ENCODE results near the gene MXRA8. TPM values are rescaled to one million over a fixed set of nuclear protein-coding genes. Genes with fewer than 3 reads are reported as not detected.

MXRA8 gene
- total RNA-seq, 1 experiment from 2014 or later = 192 TPM

DNA sequence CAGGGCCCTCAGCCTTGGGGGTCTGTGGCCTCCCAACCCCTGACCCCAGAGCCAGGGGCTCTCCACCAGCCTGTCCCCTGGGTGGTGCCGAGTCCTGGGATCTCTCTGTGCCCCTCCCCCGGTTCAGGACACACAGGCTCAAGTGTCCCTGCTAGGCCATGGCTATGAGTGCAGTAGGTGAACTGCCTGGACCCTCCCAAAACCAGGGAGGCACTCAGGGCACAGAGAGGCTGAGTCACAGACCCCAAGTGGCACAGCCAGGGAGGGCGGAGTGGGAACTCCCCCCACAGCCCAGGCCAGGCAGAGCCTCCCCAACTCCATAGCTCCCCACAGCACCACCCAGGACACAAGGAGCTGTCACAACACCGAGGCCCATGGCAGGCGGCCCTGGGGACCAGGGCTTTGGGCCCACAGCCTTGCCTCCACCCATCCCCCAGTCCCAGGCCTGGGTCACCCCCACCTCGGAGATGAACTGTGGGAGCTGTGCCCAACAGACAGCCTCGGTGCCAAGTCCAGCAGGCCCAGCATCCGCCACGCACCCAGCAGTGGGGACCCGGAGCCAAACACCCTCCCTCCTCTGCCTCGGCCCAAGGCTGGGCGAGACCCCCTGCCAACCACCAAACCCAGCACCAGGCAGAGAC is 12.4 kb downstream of the MXRA8 start:
- H3K4me1 ChIP-seq (replicated peaks) = peaks cover 59% of the 10 kb centered on the region
- peak overlapping the region; percentile 68 for H3K27ac ChIP-seq
- H3K27me3 ChIP-seq (replicated peaks) = no peaks in the 10 kb centered on the region
- DNase-seq (ENCODE audit: low read depth in 1 of 2, low spot score in 2 of 2) = no peak
- H3K9me3 ChIP-seq (replicated peaks) = no peaks in the 10 kb centered on the region
- H3K4me3 ChIP-seq = peak overlapping the region; percentile 8
- H3K36me3 ChIP-seq = peaks cover 50% of the 10 kb centered on the region

DNA sequence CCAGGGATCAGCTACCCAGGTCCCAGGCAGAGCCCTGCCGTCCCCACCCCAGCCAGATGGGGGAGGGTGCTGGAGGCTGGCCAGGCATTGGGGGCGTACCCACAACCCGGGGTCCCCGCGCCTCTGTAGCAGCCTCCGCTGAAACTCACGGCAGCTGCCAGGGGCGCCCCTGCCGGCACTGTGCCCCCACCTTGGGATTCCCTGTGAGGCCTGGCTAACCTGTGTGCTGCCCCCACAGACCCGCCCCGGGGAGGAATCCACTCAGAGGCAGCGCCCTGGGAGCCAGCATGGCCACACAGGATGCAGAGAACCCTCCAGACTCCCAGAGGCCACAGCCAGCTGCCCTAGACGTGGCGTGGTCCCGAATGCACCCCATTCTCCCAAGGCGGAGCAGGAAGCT is 13.0 kb downstream of the MXRA8 start:
- peak overlapping the region; percentile 68 for H3K27ac ChIP-seq
- peak overlapping the region; percentile 8 for H3K4me3 ChIP-seq

GRCh38 chr1:1344655-1345361 is 13.5 kb downstream of the MXRA8 start:
- Histone ChIP-seq H3K27ac (peak overlapping the region; percentile 68), H3K27me3 (replicated peaks) (no peaks in the 10 kb centered on the region), H3K9me3 (replicated peaks) (no peaks in the 10 kb centered on the region), H3K36me3 (peaks cover 61% of the 10 kb centered on the region), H3K4me3 (peak overlapping the region; percentile 8), H3K4me1 (replicated peaks) (peaks cover 59% of the 10 kb centered on the region)
- DNase-seq (ENCODE audit: low read depth in 1 of 2, low spot score in 2 of 2) = peak; percentile 96 to 99

More for the DNA sequence above, 13.0 kb downstream of the MXRA8 start:
- peaks cover 59% of the 10 kb centered on the region for H3K4me1 ChIP-seq (replicated peaks)
- DNase-seq (ENCODE audit: low read depth in 1 of 2, low spot score in 2 of 2) = peak in 1 of 2 experiments; percentile 91
- H3K36me3 ChIP-seq = peaks cover 56% of the 10 kb centered on the region
- H3K9me3 ChIP-seq (replicated peaks) = no peaks in the 10 kb centered on the region
- H3K27me3 ChIP-seq (replicated peaks) = no peaks in the 10 kb centered on the region

DNA sequence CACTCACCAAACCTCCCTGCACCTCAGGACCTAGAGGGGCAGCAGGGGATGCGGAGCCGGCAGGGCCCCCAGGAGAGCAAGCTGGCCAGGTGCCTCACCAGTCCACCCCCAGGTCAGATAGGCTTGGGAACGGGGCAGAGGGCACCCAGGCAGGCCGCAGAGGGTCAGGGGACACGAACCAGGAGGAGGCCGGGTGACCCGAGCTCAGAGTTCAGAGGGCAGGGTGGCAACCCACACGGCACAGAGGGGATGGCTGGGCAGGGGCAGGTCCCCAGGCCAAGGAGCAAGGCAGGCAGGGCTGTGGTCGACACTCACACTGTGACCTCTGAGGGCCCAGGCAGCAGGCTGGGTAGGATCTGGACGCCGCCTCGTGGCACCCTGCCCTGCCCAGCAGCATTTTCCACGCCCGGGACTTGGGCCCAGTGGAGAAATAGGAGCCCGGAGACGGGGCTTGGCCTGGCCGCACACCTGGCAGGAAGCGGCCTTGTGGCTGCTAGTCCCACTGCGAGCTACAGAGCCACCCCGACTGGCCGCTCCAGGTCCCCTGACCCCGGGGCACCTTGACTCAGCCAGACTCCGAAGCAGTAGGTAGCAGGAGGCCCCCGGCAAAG is 14.4 kb downstream of the MXRA8 start:
- DNase-seq (ENCODE audit: low read depth in 1 of 2, low spot score in 2 of 2) = no peak
- H3K27ac ChIP-seq = peak overlapping the region; percentile 68
- H3K4me3 ChIP-seq = no peak overlapping the region
- no peaks in the 10 kb centered on the region for H3K9me3 ChIP-seq (replicated peaks)
- H3K4me1 ChIP-seq (replicated peaks) = peaks cover 56% of the 10 kb centered on the region
- H3K36me3 ChIP-seq = peaks cover 61% of the 10 kb centered on the region
- H3K27me3 ChIP-seq (replicated peaks) = no peaks in the 10 kb centered on the region

DNA sequence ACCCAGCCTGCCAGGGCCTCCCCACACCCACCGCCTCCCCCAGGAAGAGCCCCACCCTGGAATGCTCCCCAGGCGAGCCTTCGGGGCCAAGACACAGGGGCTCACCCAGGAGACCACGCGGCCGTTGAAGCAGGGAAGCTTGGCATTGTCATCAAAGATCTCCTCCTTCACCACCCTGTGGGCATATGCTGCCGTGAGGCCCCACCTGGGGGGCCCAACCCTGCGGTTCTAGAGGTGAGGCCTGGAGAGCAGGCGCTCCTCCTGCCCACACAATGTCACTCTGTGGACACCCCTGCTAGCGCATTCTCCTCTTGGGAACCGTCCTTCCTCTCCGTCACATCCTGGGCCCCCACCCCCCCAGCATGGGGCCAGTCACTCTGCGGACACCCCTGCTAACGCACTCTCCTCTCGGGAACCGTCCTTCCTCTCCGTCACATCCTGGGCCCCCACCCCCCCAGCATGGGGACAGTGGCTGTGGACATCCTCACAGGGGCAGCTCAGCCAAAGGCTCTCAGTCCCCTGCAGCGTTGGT is 15.7 kb downstream of the MXRA8 start:
- DNase-seq (ENCODE audit: low read depth in 1 of 2, low spot score in 2 of 2) = no peak
- Histone ChIP-seq H3K9me3 (replicated peaks) (no peaks in the 10 kb centered on the region), H3K4me3 (no peak overlapping the region)

DNA sequence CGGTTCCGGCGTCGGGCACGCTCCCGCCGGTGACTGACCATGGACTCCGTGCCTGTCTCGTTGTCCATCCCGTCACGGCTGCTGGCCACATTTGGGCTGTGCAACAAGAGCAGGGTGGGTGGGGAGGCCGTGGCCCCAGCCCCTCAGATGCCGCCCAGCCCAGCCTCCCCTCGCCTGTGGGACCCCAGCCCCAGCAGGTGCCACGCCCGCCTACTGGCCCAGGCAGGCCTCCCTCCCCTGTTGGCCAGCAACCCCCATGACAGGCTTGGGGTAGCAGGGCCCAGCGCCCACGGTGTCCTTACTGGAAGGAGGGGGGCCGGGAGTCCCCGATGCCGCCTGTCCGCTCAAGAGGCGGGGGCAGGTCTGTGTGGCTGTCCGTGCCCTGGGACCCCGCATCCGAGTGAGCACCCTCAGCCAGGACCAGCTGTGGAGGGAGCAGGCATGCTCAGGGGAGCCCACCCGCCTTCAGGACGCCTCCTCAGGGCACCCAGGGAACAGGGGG is 16.2 kb downstream of the MXRA8 start:
- H3K4me1 ChIP-seq (replicated peaks) = peaks cover 39% of the 10 kb centered on the region
- H3K27me3 ChIP-seq (replicated peaks) = no peaks in the 10 kb centered on the region
- H3K9me3 ChIP-seq (replicated peaks) = no peaks in the 10 kb centered on the region
- H3K36me3 ChIP-seq = peaks cover 60% of the 10 kb centered on the region
- H3K4me3 ChIP-seq = no peak overlapping the region
- DNase-seq (ENCODE audit: low read depth in 1 of 2, low spot score in 2 of 2) = no peak
- no peak overlapping the region for H3K27ac ChIP-seq

More for the DNA sequence above, 15.7 kb downstream of the MXRA8 start:
- Histone ChIP-seq H3K27me3 (replicated peaks) (no peaks in the 10 kb centered on the region), H3K36me3 (peaks cover 57% of the 10 kb centered on the region), H3K27ac (no peak overlapping the region), H3K4me1 (replicated peaks) (peaks cover 44% of the 10 kb centered on the region)

DNA sequence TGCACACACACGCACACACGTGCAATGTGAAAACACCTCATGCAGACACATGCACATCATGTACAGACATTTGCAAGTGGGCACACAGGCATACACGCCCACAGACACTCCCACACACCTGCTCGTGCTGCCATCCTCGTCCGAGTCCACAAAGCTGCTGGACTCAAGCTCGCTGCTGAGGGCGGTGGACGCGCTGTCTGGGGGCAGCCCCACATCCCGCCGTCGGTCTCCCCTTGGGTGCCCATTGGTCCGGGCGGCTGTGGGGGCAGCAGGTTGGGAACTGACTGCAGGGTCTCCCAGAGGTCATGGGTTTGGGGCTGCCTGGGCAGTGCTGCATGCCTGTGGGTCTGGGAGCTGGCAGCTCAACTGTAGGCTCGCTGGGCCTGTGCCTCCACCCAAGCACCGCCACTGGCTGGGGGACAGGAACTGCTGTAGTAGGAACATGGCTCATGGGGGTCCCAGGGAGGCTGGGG is 16.8 kb downstream of the MXRA8 start:
- no peaks in the 10 kb centered on the region for H3K27me3 ChIP-seq (replicated peaks)
- peaks cover 34% of the 10 kb centered on the region for H3K4me1 ChIP-seq (replicated peaks)
- H3K27ac ChIP-seq = no peak overlapping the region
- no peak for DNase-seq (ENCODE audit: low read depth in 1 of 2, low spot score in 2 of 2)
- no peak overlapping the region for H3K4me3 ChIP-seq
- peaks cover 64% of the 10 kb centered on the region for H3K36me3 ChIP-seq
- H3K9me3 ChIP-seq (replicated peaks) = no peaks in the 10 kb centered on the region

DNA sequence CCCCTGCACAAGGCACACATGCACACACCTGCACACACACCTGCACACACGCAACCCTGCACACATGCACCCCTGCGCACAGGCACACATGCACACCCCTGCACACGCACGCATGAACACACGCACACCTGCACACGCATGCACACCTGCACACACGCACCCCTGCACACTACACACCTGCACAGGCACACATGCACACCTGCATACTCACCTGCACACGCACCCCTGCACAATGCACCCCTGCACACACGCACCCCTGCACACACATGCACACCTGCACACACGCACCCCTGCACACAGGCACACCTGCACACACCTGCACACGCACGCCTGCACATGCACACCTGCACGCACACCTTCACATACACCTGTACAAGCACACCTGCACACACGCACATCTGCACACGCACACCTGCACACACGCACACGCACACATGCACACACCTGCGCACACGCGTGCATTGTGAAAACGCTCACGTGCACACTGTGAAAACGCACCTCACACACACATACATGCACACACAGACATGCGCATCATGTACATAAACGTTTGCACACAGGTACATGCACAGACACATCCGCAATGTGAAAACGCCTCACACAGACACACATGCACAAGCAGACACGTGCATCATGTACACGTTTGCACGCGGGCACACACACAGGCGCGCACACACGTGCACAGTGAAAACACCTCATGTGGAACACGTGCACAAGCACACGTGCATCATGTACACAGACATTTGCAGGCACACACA is 17.4 kb downstream of the MXRA8 start:
- DNase-seq (ENCODE audit: low read depth in 1 of 2, low spot score in 2 of 2) = no peak
- no peaks in the 10 kb centered on the region for H3K27me3 ChIP-seq (replicated peaks)
- H3K9me3 ChIP-seq (replicated peaks) = no peaks in the 10 kb centered on the region
- H3K4me3 ChIP-seq = no peak overlapping the region
- peaks cover 62% of the 10 kb centered on the region for H3K36me3 ChIP-seq
- H3K27ac ChIP-seq = no peak overlapping the region
- H3K4me1 ChIP-seq (replicated peaks) = peaks cover 27% of the 10 kb centered on the region

GRCh38 chr1:1340185-1340584 is 18.2 kb downstream of the MXRA8 start:
- Histone ChIP-seq H3K9me3 (replicated peaks) (no peaks in the 10 kb centered on the region), H3K36me3 (peaks cover 68% of the 10 kb centered on the region), H3K27me3 (replicated peaks) (no peaks in the 10 kb centered on the region), H3K4me1 (replicated peaks) (peaks cover 20% of the 10 kb centered on the region), H3K27ac (no peak overlapping the region), H3K4me3 (no peak overlapping the region)
- no peak for DNase-seq (ENCODE audit: low read depth in 1 of 2, low spot score in 2 of 2)

- H3K27me3 ChIP-seq (replicated peaks) = no peaks in the 10 kb centered on the region
- no peak overlapping the region for H3K4me3 ChIP-seq
- H3K4me1 ChIP-seq (replicated peaks) = peaks cover under 1% of the 10 kb centered on the region
- DNase-seq (ENCODE audit: low read depth in 1 of 2, low spot score in 2 of 2) = no peak
- peaks cover 72% of the 10 kb centered on the region for H3K36me3 ChIP-seq
- H3K27ac ChIP-seq = no peak overlapping the region
- no peaks in the 10 kb centered on the region for H3K9me3 ChIP-seq (replicated peaks)
These were observed 20.1 kb downstream of the MXRA8 start for GRCh38 chr1:1338278-1338677.

DNA sequence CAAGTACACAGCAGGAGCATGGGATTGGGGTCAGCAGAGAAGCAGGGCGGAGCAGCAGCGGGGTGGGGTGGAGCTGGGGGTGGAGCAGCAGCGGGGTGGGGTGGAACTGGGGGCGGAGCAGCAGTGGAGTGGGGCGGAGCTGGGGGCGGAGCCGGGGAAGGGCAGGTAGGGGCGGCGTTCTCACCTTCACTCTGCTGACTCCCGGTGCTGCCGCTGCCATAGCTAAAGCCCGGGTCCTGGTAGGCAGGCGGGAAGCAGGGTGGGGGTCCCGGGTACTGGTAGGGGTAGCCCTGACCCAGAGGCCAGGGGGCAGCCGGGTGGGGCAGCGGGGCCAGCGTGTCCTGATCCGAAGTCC is 20.6 kb downstream of the MXRA8 start:
- Histone ChIP-seq H3K9me3 (replicated peaks) (no peaks in the 10 kb centered on the region), H3K27me3 (replicated peaks) (no peaks in the 10 kb centered on the region), H3K4me3 (no peak overlapping the region), H3K27ac (no peak overlapping the region), H3K4me1 (replicated peaks) (no peaks in the 10 kb centered on the region), H3K36me3 (peaks cover 72% of the 10 kb centered on the region)
- no peak for DNase-seq (ENCODE audit: low read depth in 1 of 2, low spot score in 2 of 2)

DNA sequence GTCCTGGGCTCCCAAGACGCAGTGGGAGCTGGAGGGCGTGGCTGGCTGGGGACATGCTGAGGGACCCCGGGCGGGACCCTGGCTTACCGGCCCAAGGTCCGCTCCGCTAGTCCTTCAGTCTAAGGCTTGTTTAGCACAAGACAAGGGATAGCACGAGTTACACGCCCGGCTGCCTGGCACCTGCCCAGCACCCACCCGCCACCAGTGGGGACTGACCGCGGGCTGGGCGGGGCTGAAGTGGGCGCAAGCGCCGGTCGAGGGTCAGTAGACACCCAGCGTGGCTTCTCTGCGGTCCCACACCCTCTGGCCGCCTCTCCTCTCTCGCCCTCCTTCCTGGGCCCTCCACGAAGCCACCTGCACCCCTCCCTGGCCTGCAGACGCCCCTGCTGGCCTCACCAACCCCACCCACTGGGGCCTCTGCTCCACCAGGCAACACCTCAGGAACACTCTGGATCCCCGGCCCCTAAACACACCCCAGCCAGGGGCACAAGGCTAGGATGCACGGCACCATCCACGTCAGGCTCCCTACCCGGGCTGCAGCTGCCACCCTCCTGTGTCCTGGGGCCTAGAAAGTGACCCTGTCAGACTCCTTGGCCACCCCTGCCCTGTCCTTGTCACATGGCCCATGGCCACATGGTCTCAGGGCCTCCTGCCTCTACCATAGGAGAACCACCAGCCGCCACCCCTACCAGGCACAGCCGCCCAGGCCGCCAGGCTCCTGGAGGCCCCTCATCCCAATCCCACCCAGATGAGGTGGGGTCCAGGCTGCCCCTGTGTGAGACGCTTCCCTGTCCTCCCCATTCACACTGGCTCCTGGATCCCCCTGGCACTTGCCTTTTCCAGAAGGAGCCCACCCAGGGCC is 21.2 kb downstream of the MXRA8 start:
- Histone ChIP-seq H3K27me3 (replicated peaks) (no peaks in the 10 kb centered on the region), H3K9me3 (replicated peaks) (no peaks in the 10 kb centered on the region), H3K4me1 (replicated peaks) (no peaks in the 10 kb centered on the region), H3K4me3 (no peak overlapping the region), H3K36me3 (peaks cover 69% of the 10 kb centered on the region), H3K27ac (no peak overlapping the region)
- DNase-seq (ENCODE audit: low read depth in 1 of 2, low spot score in 2 of 2) = no peak

DNA sequence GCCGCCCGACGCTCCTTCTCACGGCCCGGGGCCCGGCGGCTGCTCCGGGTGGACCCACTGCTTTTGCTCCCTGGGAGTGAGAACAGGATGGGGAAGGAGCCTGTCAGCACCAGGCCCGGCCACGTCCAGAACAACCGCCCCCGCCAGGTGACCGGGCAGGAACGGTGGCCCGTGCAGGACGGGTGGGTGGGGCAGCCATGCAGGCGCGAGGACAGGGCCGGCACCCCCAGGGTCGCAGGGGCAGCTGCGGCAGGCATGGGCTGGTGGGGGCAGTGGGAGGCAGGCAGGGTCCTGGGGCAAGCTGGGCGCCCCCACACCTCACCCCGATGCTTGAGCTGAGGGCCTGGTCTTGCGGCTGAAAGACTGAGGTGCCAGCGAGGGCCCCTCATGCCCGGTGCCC is 21.9 kb downstream of the MXRA8 start:
- Histone ChIP-seq H3K4me3 (no peak overlapping the region), H3K4me1 (replicated peaks) (peaks cover 2% of the 10 kb centered on the region), H3K9me3 (replicated peaks) (no peaks in the 10 kb centered on the region), H3K27ac (no peak overlapping the region), H3K27me3 (replicated peaks) (no peaks in the 10 kb centered on the region), H3K36me3 (peaks cover 62% of the 10 kb centered on the region)
- DNase-seq (ENCODE audit: low read depth in 1 of 2, low spot score in 2 of 2) = no peak

All from SJSA1 (cell line).